ENCODE measurements around the gene PTAFR.

The PTAFR gene

DNA sequence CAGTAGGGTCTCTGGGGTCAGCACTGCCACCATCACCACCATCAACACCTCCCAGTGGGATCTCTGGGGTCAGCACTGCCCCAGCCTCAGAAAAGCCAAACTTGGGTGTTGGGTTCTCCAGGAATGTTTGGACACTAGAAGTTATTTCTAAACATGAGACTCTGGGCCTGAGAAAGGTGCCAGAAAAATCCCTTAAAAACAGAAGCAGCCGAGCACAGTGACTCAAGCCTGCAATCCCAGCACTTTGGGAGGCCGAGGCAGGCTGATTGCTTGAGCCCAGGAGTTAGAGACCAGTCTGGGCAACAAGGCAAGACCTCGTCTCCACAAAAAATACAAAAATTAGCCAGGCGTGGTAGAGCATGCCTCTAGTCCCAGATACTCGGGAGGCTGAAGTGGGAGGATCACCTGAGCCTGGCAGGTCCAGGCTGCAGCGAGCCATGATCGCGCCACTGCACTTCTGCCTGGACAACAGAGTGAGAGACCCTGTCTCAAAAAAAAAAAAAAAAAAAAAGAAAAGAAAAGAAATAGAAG lies 470 bp downstream of the PTAFR start:
- ATAC-seq (no peak), DNase-seq (no peak)

DNA sequence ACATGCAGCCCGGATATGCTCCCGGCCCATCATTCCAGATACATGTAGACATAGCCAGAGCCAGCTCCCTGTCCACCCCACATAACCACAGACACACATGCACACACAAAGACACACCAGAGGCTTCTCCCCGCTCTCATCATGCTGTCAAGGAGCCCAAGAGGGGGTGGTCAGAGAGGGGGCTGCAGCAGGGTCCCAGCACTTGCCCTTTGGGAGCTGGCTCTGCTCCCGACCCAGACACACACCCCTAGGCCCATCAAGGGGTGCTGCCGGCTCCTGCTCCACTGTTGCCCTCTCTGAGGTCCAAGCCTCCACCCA lies 2.6 kb downstream of the PTAFR start:
- no peak for DNase-seq
- ATAC-seq, result no peak

DNA sequence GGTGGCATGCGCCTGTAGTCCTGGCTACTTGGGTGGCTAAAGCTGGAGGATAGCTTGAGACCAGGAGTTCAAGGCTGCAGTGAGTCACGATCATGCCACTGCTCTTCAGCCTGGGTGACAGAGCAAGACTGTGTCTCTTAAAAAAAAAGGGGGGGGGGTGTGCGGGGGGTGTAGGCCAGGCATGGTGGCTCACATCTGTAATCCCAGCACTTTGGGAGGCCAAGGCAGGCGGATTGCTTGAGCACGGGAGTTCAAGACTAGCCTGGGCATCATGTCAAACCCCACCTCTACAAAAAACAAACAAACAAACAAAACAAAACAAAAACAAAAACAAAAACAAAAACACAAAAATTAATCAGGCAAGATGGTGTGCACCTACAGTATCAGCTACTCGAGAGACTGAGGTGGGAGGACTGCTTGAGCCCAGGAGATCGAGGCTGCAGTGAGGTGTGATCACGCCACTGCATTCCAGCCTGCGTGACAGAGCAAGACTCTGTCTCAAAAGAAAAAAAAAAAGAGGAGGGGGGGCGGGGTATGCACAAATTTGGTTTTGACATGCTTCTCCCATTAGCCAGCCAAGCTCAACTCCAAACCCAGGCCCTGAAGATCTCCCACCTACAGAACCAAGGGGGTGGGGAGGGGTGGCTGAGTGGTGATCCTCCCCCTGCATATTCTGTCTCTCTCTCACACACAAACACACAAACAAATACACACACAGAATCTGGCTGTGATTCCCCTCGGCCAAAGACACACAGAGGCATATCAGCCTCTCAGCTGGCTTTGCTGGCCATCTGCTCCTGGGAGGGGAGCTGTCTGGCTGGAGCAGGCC lies 3.1 kb downstream of the PTAFR start:
- no peak for DNase-seq
- ATAC-seq, result no peak

DNA sequence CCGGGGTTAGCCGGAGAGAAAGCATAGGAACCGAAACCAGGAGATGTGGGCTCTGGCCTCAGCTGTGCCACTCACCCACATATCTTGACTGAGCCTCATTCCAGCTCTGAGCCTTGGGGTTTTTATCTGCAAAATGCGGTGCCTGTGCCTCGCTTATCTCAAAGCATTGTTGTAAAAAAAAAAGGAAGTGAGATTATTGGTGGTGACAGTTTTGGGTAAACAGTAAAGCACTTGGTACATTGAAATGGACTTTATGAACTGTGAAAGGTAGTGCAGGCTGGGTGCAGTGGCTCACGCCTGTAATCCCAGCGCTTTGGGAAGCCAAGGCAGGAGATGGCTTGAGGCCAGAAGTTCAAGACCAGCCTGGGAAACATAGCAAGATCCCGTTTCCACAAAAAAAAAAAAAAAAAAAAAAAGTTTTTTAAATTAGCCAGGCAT lies 3.8 kb downstream of the PTAFR start:
- ATAC-seq, result peak; percentile 65
- peak; percentile 49 for DNase-seq

DNA sequence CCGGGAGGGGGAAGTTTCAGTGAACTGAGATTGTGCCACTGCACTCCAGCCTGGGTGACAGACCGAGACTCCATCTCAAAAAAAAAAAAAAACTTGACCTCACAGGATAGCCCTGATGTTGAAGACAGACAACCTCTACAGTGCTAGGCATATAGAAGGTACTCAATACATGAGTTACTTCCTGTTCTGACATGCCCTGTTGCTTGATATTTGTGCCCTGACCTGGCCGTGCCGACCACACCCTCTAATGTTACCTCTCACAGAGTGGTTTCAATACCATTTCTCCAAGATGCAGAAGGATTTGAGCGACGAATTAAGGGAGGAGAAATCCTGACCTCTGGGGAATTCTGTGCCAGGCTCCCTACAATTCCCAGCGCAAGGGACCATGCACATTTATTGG lies 5.2 kb downstream of the PTAFR start:
- DNase-seq, result no peak
- no peak for ATAC-seq

DNA sequence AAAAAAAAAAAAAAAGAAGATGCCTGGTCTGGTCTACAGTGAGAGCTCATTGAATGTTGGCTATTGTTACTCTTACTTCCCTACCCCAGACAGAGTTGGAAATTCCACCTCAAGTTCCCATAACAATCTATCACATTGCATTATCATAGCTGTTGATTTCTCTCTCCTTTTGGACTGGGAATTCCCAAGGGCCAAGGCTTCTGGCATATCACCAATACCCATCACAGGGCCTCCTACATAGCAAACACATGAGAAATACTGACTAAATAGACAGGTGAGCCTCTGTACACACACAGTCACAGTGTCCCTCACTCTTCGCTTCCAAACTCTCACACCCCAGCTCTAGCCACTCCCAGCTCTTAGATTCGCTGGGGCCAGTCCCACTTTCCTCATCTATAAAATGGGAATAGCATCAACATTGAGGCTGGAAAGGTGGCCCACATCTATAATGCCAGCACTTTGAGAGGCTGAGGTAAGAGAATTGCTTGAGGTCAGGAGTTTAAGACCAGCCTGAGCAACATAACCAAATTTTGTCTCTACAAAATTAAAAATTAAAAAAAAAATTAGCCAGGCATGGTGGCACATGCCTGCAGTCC lies 6.4 kb downstream of the PTAFR start:
- DNase-seq, result no peak

DNA sequence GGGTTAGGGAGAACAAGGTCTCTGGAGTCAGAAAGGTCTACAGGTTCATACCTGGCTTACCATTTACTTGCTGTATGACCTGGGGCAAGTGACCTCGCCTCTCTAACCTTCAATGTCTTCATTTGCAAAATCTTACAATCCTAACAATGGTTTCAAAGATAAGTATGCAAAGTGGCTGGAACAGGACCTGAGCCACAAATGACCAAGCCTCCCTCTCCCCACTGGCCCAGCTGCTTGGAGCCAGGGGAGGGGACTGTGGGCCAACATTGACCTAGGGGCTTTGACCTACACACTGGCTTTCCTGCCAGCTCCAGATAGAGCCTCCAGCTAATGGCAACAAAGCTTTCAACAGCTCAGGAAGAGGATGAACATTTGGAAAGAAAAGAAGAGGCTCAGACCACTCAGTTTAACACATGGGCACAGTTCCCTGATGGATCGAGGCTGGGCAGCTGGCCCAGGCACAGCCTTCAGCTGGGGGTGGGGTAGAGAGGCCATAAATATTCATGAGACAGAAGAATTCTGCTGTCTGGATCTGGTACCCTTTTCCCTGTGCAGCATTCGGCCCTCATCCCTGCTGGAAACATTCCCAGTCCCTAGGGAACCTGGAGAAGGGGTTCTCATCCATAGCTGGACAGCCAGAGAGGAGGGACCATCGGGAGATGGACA lies 12.9 kb downstream of the PTAFR start:
- ATAC-seq (no peak), DNase-seq (no peak)

More for the DNA sequence above, 6.4 kb downstream of the PTAFR start:
- ATAC-seq, result no peak

DNA sequence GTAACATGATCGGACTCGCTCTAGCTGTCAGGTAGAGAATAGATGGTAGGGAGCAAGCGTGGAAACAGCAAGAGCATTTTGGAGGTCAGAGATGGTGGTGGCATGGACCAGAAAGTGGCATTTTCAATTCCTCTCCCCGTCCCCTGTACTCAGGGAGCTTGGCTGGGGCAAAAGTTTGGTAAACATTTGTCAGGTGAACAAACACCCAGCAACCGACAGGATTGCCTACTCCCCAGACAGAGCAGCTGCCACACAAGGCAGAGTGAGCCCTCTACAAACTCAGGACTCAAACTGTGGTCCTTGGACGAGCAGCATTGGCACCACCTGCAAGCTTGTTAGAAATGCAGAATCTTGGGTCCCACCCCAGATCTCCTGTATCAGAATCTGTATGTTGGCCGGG lies 14.3 kb downstream of the PTAFR start:
- ATAC-seq, result no peak

DNA sequence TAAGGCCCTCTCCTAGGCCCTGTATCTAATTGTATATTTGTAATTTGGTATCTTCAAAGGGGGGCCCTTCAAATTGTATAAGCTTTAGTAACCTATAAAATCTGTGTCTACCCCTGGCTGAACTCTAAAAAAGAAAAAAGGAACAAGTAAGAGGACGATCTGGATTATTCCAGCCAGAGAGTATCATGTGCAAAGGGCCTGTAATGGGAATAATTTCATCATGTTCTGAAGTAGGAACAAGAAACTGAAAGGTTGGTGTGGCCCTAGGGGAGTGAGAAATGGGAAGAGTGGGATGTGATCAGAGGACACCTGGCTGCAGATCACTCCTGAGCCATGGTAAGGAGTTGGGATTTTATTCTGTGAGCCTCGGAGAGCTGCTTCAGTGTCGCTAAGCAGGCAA lies 14.7 kb downstream of the PTAFR start:
- DNase-seq (no peak), ATAC-seq (no peak)

More for the DNA sequence above, 14.3 kb downstream of the PTAFR start:
- DNase-seq, result no peak

DNA sequence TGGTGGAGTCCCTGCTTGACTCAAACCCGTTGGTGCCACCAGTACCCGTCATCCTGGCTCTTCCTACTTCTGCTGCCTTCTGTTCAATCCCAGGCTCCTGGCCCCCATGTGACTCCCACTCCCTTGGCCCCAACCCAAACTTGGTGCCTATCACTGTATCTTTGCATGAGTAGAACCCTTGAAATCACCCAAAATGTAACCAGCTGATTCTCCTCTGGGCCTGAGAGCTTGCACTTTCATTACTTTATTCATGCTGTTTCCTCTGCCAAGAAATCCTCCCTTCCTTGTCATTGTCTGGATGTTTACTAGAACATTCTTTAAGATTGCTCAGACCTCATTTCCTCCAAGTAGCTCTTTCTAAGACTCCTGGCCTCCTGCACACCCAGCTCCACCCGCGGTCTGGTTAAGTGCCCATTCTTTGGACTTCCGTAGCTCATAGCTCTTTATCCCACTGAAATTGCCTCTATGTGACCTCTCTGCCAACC lies 15.7 kb downstream of the PTAFR start:
- DNase-seq (no peak), ATAC-seq (no peak)

DNA sequence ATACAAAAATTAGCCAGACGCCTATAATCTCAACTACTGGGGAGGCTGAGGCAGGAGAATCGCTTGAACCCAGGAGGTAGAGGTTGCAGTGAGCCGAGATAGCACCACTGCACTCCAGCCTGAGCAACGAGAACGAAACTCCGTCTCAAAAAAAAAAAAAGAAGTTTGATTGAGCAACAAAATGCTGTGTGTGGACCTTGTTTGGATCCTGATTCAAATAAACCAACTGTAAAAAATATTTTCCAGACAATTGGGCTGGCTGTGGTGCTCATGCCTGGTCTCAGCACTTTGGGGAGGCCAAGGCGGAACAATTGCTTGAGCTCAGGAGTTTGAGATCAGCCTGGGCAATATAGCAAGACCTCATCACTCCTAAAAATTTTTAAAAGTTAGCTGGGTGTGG lies 16.8 kb downstream of the PTAFR start:
- no peak for ATAC-seq
- no peak for DNase-seq

DNA sequence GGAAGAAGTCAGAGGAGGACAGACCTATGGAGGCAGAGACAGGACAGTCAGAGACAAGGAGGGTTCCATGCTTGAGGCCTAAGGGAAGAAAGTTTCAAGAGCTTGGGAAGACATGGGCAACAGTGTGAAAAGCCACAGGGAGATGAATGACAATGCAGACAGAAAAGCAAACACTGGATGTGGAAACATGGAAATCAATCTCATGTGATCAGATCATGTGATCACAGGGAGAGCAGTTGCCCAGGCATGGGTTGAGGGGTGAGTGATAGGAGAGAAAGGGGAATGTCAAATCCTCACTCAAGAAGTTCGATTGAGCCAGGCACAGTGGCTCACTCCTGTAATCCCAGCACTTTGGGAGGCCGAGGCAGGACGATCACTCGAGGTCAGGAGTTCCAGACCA lies 17.2 kb downstream of the PTAFR start:
- ATAC-seq (no peak), DNase-seq (no peak)

DNA sequence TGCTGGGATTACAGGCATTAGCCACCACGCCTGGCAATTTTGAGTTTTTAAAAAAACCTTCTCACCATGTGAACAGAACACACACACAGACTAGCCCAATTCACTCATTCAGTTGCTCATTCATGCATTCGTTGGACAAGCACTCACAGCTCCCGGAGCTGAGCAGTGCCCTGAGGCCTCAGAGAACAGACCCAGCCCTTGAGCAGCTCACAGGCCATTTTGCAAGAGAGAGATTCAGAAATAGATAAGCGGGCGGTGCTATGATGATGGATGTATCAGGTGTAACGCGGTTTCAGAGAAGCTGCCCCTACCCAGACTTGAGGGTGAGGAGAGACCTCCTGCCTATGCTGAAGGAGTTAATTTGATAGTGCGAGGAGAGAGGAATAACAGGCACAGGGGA lies 18.6 kb downstream of the PTAFR start:
- no peak for DNase-seq

DNA sequence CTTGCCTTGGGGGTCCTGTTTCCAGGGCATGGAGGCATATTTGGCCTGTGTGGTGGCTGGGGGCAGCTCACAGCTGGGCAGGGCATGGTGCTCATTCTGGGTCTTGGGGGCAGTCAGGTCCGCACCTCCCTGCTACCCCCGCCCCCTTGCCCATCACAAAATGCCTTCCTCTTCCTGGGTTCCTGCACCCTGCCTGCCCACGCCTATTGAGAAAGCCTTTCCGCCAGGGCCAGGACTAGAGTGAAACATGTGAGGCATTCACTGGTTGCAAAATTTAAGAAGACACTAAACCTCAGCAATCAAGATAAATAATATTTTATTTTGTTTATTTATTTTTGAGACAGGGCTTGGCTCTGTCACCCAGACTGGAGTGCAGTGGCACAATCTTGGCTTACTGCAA lies 19.7 kb downstream of the PTAFR start:
- ATAC-seq, result no peak
- no peak for DNase-seq

More for the DNA sequence above, 18.6 kb downstream of the PTAFR start:
- ATAC-seq, result no peak

DNA sequence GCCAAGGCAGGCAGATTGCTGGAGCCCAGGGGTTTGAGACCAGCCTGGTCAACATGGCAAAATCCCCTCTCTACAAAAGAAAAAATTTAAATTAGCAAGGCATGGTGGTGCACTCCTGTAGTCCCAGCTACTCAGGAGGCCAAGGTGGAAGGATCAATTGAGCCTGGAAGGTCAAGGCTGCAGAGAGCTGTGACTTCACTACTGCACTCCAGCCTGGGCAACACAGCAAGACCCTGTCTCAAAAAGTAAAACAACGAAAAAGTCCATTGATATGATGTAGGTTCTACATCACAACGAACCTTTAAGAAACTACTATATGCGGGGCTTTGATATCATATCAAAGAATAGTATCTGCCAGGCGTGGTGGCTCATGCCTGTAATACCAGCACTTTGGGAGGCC lies 20.9 kb downstream of the PTAFR start:
- no peak for DNase-seq
- no peak for ATAC-seq

DNA sequence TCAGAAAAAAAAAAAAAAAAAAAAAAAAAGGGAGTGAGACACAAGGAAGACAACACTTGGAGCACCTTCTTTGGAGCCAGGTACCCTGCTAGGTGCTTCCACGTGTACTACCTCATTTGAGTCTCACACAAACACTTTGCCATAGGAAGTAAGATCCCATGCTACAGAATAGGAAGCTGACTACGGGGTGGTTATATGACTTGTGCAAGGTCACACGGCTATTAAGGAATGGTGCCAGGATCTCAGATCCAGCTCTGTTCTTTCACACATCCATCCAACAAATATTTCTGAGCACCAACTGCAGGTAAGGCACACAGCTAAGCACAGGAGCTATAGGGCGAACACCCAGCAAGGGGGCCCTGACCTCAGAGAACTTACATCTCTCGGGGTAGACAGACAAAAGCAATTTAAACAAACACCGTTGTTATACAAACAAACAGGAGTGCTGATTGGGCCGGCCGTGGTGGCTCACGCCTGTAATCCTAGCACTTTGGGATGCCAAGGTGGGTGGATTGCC lies 22.4 kb downstream of the PTAFR start:
- no peak for ATAC-seq
- DNase-seq, result no peak

DNA sequence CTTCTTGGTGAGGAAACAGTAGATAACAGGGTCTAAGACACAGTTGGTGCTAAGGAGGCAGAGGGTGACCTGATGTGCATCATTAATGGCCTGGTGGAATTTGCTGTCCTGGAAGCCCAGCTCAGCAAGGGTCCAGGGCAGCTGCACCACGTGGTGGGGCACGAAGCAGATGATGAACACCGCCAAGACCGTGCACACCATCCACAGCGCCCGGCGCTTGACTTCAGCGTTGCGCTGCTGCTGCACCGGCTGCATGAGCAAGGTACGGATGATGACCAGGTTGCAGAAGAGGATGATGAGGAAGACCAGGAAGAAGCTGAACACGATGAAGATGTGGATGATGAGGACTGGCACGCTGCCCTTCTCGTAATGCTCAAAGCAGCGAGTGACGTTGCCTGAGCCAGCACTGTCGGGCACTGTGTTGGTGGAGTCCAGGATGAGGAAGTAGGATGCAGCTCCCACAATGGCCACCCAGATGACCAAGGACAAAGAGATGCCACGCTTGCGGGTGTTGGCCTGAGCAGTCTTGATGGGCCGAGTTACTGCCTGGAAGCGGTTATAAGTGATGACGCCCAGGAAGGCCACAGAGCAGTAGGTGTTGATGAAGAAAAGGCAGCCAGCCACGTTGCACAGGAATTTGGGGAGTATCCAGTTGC lies 26.2 kb downstream of the PTAFR start:
- ATAC-seq, result no peak

DNA sequence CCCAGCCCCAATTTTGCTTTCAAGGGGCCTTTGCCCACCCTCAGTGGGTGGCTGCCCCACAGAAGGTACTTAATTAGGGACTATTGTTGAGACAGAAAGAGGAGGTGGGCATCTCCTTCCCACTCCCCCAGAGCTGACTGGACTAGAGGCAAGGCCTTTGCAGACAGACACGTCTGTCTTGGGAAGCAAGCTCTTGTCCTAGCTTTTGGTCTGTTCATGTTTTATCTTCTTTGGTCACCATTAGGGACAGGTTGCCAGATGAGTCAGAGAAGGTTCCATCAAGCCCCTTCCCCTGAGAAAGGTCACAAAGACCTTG lies 27.7 kb downstream of the PTAFR start:
- no peak for DNase-seq
- ATAC-seq, result no peak

More for the DNA sequence above, 26.2 kb downstream of the PTAFR start:
- DNase-seq, result no peak

DNA sequence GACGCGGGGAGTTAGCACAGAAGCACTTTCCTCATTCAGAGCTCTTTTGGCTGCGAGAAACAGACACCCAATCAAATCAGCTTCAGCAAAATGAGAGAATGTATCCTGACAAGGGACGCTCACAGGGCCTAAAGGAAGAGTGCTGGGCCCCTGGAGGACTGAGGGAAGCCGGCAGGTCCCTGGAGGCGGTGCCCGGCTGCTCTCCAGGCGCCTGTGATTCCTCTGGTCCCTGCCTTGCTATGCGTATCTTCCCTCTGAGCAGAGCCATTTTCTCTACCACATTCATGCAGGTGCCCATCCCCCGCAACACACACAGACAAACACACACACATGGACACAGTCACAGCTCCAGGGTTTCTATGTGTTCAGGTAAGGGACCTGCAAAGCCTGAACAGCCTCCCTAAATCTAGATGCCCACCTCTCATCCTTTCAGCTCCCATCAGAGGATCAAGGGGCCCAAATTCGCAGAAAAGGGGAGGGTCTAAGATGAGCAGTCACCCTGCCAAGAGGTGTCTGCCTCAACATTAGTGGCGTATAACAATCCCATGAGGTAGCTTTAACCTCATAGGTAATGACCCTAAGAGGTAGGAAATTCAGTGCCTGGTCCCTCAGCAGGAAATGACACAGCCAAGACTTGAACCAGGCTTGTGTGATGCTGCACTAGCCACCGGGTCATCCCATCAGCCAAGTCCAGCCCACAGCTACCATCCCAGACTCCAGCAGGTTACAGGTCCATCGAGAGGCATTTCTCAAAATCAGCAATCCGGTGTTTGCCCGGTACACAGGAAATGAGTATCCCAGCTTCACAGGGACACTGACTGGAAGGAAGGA lies 29.0 kb downstream of the PTAFR start:
- DNase-seq, result no peak
- ATAC-seq, result no peak

DNA sequence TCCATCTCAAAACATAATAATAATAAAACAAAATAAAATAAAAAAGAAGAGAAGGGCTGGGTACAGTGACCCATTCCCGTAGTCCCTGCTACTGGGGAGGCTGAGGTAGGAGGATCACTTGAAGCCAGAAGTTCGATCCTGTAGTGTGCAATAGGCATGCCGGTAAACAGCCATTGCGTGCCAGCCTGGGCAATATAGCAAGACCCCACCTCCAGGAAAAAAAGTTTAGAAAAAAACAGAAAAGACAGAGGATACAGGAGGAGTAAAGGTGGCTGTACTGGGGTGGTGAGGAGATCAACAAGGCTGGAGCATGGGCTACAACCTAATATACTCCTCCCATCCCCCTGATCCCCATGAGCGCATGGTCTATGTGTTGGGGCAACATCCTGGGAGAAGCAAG lies 30.8 kb downstream of the PTAFR start:
- DNase-seq (no peak), ATAC-seq (no peak)
